Loucy (cell line): ENCODE results near the gene HUNK.
"Not testable (repeated sequence)": the region's sequence is repeated elsewhere in the genome, so short reads cannot be mapped to it uniquely, and the experiment has no call there.

Experiments
- H2AFZ ChIP-seq: fragments of 200-600 bp; sonication (generic); 2 replicates; pipeline ENCODE4 v1.6.0; 2016; ENCODE audit warnings: antibody characterized with exemption, mild to moderate bottlenecking, low read length, moderate library complexity
- H3F3A ChIP-seq: fragments of 200-600 bp; 2 replicates; pipeline ENCODE4 v1.6.0; 2016; ENCODE audit warnings: antibody characterized with exemption, low read depth, mild to moderate bottlenecking
- H3K27me3 ChIP-seq: fragments of 200-600 bp; sonication (generic); 2 replicates; pipeline ENCODE4 v1.6.1; 2014; ENCODE audit warnings: low read length, mild to moderate bottlenecking; ENCODE audit not compliant: insufficient read depth, poor library complexity, severe bottlenecking
- H3K36me3 ChIP-seq: fragments of 200-600 bp; sonication (generic); 2 replicates; pipeline ENCODE4 v1.6.1; 2016; ENCODE audit warnings: low read length; ENCODE audit not compliant: insufficient read depth
- H3K4me1 ChIP-seq: fragments of 200-600 bp; sonication (generic); 2 replicates; pipeline ENCODE4 v1.5.1; 2014; ENCODE audit warnings: low read length, mild to moderate bottlenecking; ENCODE audit not compliant: insufficient read depth, poor library complexity, severe bottlenecking
- H3K4me2 ChIP-seq: fragments of 200-600 bp; sonication (generic); 2 replicates; pipeline ENCODE4 v1.6.0; 2014; ENCODE audit warnings: antibody characterized with exemption, low read length, low read depth, mild to moderate bottlenecking; ENCODE audit not compliant: poor library complexity, severe bottlenecking
- H3K4me3 ChIP-seq: fragments of 200-600 bp; sonication (generic); 2 replicates; pipeline ENCODE4 v1.5.1; 2014; ENCODE audit warnings: low read length, mild to moderate bottlenecking, mixed read lengths; ENCODE audit not compliant: poor library complexity, severe bottlenecking
- H3K79me2 ChIP-seq: fragments of 200-600 bp; sonication (generic); 2 replicates; pipeline ENCODE4 v1.6.1; 2014; ENCODE audit warnings: low read length; ENCODE audit not compliant: insufficient read depth
- H3K9ac ChIP-seq: fragments of 200-600 bp; sonication (generic); 2 replicates; pipeline ENCODE4 v1.6.0; 2014; ENCODE audit warnings: mild to moderate bottlenecking, low read depth, low read length, moderate library complexity; ENCODE audit not compliant: poor library complexity, severe bottlenecking
- H3K9me2 ChIP-seq: fragments of 200-600 bp; sonication (generic); replicated peaks from 2 replicates; pipeline ENCODE4 v1.6.1; 2016; ENCODE audit warnings: low read depth, low read length, mixed read lengths
- H3K9me3 ChIP-seq: fragments of 200-600 bp; sonication (generic); 2 replicates; pipeline ENCODE4 v1.6.1; 2014; ENCODE audit warnings: mild to moderate bottlenecking, antibody characterized with exemption, low read length, low read depth; ENCODE audit not compliant: insufficient read depth
- H4K20me1 ChIP-seq: fragments of 200-600 bp; sonication (generic); 2 replicates; pipeline ENCODE4 v1.6.0; 2014; ENCODE audit warnings: antibody characterized with exemption, low read length, mild to moderate bottlenecking; ENCODE audit not compliant: insufficient read depth, poor library complexity, severe bottlenecking
- CTCF ChIP-seq: fragments of 200-600 bp; sonication (generic); conservative IDR thresholded peaks from 2 replicates; pipeline ENCODE4 v1.5.1; 2014; ENCODE audit warnings: mild to moderate bottlenecking, antibody characterized with exemption, low read length
- EZH2phosphoT487 ChIP-seq: fragments of 200-600 bp; IDR thresholded peaks from 2 replicates; pipeline ENCODE4 v1.6.1; 2018; ENCODE audit warnings: antibody characterized with exemption, mild to moderate bottlenecking, moderate library complexity, borderline replicate concordance

The HUNK gene

DNA sequence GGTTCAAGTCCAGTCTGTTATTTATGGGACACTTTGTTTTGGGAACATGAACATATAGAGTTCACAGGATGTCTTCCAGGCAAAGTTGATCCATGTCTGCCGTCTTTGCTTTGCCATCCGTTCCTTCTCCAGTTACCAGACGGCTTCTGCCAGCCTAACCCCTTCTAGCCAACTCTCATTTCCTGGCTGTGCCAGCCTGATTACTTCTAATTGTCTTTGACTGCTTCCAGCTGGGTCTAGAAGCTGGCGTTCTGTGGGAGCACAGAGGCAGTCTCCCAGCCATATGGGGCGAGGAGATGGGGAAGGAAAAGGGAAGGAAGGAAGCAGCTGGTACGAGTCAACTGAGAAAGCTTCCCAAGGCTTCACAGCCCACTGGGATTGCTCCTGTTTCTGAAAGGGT is 3.1 kb upstream of the HUNK start:
- TF ChIP-seq CTCF: no peak
- no peak for TF ChIP-seq EZH2phosphoT487
- Histone ChIP-seq H3K4me2 (no peak overlapping the region), H2AFZ (no peak overlapping the region), H3K79me2 (no peaks in the 10 kb centered on the region), H3K4me1 (no peaks in the 10 kb centered on the region), H3F3A (no peaks in the 10 kb centered on the region), H3K27me3 (no peaks in the 10 kb centered on the region), H3K9me3 (no peaks in the 10 kb centered on the region), H3K9me2 (no peaks in the 10 kb centered on the region), H3K36me3 (no peaks in the 10 kb centered on the region), H3K9ac (no peak overlapping the region), H3K4me3 (no peak overlapping the region), H4K20me1 (no peaks in the 10 kb centered on the region)

GRCh38 chr21:31870472-31871193 is 2.2 kb upstream of the HUNK start:
- no peak overlapping the region for H3K4me2 ChIP-seq
- no peaks in the 10 kb centered on the region for H3K9me2 ChIP-seq
- H3K79me2 ChIP-seq: no peaks in the 10 kb centered on the region
- no peaks in the 10 kb centered on the region for H3K9me3 ChIP-seq
- H3K9ac ChIP-seq: no peak overlapping the region
- H3K27me3 ChIP-seq: no peaks in the 10 kb centered on the region
- H3F3A ChIP-seq: no peaks in the 10 kb centered on the region
- no peak overlapping the region for H2AFZ ChIP-seq
- H3K36me3 ChIP-seq: no peaks in the 10 kb centered on the region
- no peaks in the 10 kb centered on the region for H3K4me1 ChIP-seq
- H3K4me3 ChIP-seq: no peak overlapping the region
- H4K20me1 ChIP-seq: no peaks in the 10 kb centered on the region
- no peak for TF ChIP-seq EZH2phosphoT487
- no peak for TF ChIP-seq CTCF

GRCh38 chr21:31871371-31871770 is 1.4 kb upstream of the HUNK start:
- not testable (repeated sequence) for H2AFZ ChIP-seq, H3K4me2 ChIP-seq, H3K4me1 ChIP-seq

DNA sequence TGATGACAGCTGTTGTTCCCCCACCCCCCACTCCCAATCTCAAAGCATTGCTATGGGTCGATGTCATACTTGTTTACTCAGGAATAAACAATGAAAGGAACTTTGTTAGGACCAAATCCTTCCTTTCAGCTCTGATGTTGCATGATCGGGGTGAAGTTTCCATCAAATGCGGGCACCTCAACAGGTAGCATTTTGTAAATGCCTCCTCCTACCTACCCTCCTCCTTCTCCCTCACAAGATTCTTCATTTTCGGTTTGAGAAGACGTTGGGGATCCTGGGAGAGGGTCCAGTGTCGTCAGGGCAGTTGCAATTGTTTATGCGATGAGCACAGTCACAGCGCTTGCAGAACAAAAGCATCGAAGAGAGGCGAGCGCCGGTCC is 758 bp upstream of the HUNK start:
- H3K27me3 ChIP-seq: no peaks in the 10 kb centered on the region
- H3K4me2 ChIP-seq: no peak overlapping the region
- H2AFZ ChIP-seq: no peak overlapping the region

More at GRCh38 chr21:31871371-31871770, 1.4 kb upstream of the HUNK start:
- H3K9ac ChIP-seq, H3K9me3 ChIP-seq, H3K36me3 ChIP-seq, H3K79me2 ChIP-seq, H3K9me2 ChIP-seq, H3F3A ChIP-seq, H3K4me3 ChIP-seq, H3K27me3 ChIP-seq, H4K20me1 ChIP-seq: not testable (repeated sequence)

More for the DNA sequence above, 758 bp upstream of the HUNK start:
- Histone ChIP-seq H3K36me3 (no peaks in the 10 kb centered on the region), H3K4me1 (no peaks in the 10 kb centered on the region), H3K4me3 (no peak overlapping the region), H3K9ac (no peak overlapping the region), H3F3A (no peaks in the 10 kb centered on the region), H4K20me1 (no peaks in the 10 kb centered on the region), H3K9me2 (no peaks in the 10 kb centered on the region), H3K9me3 (no peaks in the 10 kb centered on the region), H3K79me2 (no peaks in the 10 kb centered on the region)
- TF ChIP-seq CTCF (no peak), EZH2phosphoT487 (no peak)
